GM12874 (cell line): ENCODE results near the gene AK4.

Source experiments
- TF ChIP-seq, protein P1 (sequence below): IDR thresholded peaks from 2 replicates; pipeline ENCODE4 v1.5.1; 2011; ENCODE audit warnings: low read depth, mild to moderate bottlenecking, control low read depth, low read length, moderate library complexity; ENCODE audit not compliant: insufficient read depth

The AK4 gene

DNA sequence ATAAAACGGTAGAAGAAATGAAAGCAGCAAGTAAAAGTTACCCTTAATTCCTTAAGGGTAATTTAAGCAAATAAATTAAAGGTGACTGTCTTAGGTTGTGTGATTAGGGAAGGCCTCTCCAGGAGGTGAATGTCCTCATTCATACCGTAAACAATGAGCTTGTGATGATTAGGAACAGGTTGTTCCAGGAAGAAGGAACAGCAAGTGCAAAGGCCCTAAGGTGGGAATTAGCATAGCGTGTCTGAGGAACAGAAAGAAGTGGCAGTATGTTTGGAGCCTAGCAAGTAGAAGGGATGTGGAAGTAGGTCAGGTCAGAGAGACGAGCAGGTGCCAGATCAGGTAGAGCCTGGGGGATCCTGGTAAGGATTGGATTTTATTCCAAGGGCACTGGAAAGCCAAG lies 5.6 kb downstream of the AK4 start:
- TF ChIP-seq, protein P1, sequence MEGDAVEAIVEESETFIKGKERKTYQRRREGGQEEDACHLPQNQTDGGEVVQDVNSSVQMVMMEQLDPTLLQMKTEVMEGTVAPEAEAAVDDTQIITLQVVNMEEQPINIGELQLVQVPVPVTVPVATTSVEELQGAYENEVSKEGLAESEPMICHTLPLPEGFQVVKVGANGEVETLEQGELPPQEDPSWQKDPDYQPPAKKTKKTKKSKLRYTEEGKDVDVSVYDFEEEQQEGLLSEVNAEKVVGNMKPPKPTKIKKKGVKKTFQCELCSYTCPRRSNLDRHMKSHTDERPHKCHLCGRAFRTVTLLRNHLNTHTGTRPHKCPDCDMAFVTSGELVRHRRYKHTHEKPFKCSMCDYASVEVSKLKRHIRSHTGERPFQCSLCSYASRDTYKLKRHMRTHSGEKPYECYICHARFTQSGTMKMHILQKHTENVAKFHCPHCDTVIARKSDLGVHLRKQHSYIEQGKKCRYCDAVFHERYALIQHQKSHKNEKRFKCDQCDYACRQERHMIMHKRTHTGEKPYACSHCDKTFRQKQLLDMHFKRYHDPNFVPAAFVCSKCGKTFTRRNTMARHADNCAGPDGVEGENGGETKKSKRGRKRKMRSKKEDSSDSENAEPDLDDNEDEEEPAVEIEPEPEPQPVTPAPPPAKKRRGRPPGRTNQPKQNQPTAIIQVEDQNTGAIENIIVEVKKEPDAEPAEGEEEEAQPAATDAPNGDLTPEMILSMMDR: no peak

DNA sequence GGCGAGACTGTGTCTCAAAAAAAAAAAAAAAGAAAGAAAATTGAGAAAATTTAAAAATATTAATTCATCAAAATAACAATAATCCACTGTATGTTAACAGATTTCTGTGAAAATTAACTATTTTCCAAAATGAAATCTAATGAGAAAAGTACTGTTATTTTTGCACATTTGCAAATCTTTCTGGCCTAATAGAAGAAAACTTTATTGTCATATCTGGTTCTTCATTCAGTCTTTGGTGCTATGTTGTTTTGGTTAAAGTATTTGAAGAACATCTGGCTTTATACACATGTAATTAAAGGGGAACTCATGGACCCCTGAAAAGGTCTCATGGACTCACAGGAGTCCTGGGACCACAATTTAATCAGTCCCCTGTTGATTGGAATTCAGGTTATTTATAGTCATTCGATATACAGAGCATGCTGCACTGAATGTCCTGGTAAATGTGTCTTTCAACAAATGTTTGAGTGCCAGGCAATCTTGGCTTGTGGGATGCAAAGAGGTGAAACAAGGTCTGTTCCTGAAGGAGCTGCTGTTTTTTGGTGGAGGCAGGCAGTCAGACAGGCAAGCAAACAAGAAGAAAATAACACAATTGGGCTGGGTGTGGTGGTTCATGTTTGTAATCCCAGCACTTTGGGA lies 9.0 kb downstream of the AK4 start:
- TF ChIP-seq, protein P1: no peak

DNA sequence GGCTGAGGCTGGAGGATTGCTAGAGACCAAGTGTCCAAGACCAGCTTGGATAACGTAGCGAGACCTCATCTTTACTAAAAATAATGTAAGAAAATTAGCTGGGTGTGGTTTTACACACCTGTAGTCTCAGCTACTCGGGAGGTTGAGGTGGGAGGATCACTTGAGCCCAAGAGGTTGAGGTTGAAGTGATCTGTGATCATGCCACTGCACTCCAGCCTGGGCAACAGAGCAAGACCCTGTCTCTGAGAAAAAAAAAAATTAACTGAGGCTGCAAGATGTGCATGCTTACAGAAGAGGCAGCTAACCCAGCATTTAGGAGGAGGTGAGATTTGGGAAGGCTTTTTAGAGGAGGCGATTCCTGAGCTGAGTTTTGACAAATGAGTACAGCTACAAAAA lies 9.5 kb downstream of the AK4 start:
- TF ChIP-seq, protein P1: no peak

DNA sequence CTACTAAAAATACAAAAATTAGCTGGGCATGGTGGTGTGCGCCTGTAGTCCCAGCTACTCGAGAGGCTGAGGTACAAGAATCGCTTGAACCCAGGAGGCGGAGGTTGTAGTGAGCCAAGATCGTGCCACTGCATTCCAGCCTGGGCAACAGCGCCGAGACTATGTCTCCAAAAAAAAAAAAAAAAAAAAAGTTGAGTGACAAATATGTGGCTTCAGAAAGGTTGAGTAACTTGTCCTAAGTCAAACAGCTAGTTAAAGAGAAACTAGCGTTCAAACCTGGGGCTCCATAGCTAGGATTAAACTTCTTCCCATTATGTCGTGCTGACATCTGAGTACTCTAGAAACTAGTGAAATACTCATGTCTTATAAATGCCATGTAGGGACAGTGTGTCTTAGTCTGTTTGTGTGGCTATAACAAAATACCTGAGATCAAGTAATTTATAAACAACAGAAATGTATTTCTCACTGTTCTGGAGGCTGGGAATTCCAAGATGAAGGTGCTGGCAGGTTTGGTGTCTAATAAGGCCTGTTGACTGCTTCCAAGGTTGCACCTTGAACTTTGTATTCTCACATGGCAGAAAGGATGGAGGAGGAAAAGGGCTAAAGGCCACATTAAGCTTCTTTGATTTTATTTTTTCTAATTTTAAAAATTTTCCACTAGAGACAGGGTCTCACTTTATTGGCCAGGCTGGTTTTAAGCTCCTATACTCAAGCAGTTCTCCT lies 12.0 kb downstream of the AK4 start:
- TF ChIP-seq, protein P1: no peak

DNA sequence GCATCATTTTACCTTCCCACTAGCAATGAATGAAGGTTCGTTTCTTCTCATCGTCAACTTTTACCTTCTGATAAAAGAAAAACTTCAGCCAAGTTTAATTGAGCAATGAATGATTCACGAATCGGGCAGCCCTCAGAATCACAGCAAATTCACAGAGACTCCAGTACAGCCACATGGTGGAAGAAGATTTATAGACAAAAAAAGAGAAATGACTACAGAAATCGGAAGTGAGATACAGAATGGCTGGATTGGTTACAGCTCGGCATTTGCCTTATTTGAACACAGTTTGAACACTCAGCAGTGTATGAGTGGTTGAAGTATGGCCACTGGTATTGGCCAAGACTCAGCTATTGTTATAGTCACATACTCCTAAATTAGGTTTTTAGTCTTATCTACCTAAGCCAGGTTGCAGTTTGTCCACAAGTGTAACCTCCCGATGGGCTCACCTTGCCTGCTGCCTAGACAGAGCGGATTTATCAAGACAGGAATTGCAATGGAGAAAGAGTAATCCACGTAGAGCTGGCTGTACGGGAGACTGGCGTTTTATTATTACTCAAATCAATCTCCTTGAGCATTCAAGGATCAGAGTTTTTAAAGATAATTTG lies 15.3 kb downstream of the AK4 start:
- TF ChIP-seq, protein P1: no peak

DNA sequence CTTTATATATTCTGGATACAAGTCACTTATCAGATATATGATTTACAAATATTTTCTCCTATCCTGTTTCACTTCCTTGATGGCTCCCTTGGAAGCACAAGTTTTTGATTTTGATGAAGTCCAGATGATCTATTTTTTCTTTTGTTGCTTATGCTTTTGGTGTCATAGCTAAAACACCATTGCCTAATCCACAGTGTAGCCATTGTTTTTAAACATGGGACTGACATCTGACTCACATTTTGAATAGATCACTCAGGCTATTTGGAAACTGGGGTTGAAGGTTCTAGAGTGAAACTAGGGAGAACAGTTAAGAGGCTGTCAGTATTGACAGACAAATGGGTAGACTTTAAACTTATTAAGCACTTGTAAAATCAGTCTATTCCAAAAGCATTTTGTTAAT lies 16.6 kb downstream of the AK4 start:
- TF ChIP-seq, protein P1: no peak

DNA sequence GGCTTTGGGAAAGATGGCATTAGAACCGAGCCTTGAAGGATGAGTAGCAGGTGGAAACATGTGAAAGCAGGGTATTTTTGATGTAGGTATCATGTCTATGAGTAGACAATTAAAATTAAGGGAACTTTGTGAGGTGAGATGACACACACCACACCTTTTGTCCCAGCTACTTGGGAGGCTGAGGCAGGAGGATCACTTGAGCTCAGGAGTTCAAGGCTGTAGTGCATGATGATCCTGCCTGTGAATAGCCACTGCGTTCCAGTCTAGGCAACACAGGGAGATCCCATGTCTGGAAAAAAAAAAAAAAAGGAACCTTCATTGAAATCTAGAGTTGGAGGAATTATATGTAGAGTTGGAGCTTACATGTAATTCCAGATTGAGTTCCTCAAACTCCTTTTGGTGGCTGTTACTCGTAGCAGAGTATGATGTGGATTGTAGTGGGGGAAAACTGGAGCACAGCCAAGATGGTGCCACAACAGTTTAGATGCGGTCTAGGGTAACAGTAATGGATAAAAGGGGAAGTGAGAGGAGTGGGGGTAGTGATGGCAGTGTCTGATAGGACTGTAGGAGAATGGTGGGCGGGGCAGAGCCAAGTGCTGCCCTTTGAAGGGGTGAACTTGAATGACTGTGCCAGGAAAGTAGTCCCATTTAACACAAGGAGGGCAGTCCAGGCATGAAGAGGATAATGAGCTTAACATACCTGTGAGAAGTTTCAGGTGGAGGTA lies 17.4 kb downstream of the AK4 start:
- TF ChIP-seq, protein P1: no peak
